K562 (cell line): ENCODE measurements around the gene LRRC7. TPM values are rescaled to one million over a fixed set of nuclear protein-coding genes. Genes with fewer than 3 reads are reported as not detected.

Experiments used
- ATAC-seq: fragments of 200-7000 bp; cut with Tn5 transposase; 3 replicates; pipeline ENCODE4 v1.9.1; 2020; ENCODE audit warnings: moderate library complexity
- BruUV-seq: library from RNA; stranded (reverse); fragments of 400-500 nt; replicated peaks from 2 replicates; lab custom pipeline; 2021; lab: Mats Ljungman, UMichigan
- CTCF ChIA-PET: fragments of 300-600 bp; formaldehyde crosslinking; extraction: SDS; loops from one replicate; lab custom pipeline; 2021; ENCODE audit warnings: low intra/inter-chr PET ratio; lab: Yijun Ruan, JAX
- POLR2A ChIA-PET: fragments of 300-600, 350-650 bp; sonication (Branson Sonifier 250); formaldehyde crosslinking; extraction: SDS; loops from one replicate; lab custom pipeline; 2021; ENCODE audit warnings: antibody characterized with exemption, inconsistent platforms; lab: Yijun Ruan, JAX
- DNase-seq, 4 experiments: peaks; one replicate each; pipeline versions ENCODE4 v3.0.0 to v3.0.0-alpha.2; 2011 to 2018; ENCODE audit warnings: low spot score in 3 of 4, mixed read lengths in 3 of 4; ENCODE audit errors: extremely low read depth in 1 of 4
- FAIRE-seq: peaks from 2 replicates; lab custom pipeline; 2011; peaks lifted over from hg19 to GRCh38; lab: Jason Lieb, UNC
- H2AFZ ChIP-seq: 2 replicates; pipeline ENCODE4 v1.6.0; 2011; ENCODE audit warnings: low read depth, low read length, control low read depth, inconsistent platforms
- H3K27ac ChIP-seq: fragments of 200-600 bp; 3 replicates; pipeline ENCODE4 v1.8.0; 2011; ENCODE audit warnings: low read depth, mild to moderate bottlenecking, control low read depth, inconsistent platforms, low read length, moderate library complexity, mixed read lengths; ENCODE audit errors: extremely low read depth
- H3K27me3 ChIP-seq, 2 experiments: fragments of 300-600 bp in 1 of 2; 2 replicates in 1 of 2; 3 replicates in 1 of 2; pipeline versions ENCODE4 v1.6.0 to v1.8.0; 2011; ENCODE audit warnings: inconsistent platforms in 2 of 2, low read length in 2 of 2, mild to moderate bottlenecking in 1 of 2, mixed read lengths in 1 of 2, moderate library complexity in 1 of 2; ENCODE audit not compliant: control insufficient read depth in 2 of 2, insufficient read depth in 2 of 2
- H3K36me3 ChIP-seq: fragments of 300-600 bp; 3 replicates; pipeline ENCODE4 v1.8.0; 2011; ENCODE audit warnings: mild to moderate bottlenecking, low read length, inconsistent platforms; ENCODE audit not compliant: control insufficient read depth, insufficient read depth
- H3K4me1 ChIP-seq, 2 experiments: fragments of 200-600 bp in 1 of 2; replicated peaks in 1 of 2; 2 replicates in 1 of 2; 3 replicates in 1 of 2; pipeline versions ENCODE4 v1.5.1 to v1.8.0; 2011; ENCODE audit warnings: inconsistent platforms in 2 of 2, low read length in 2 of 2, mild to moderate bottlenecking in 1 of 2, mixed read lengths in 1 of 2, moderate library complexity in 1 of 2; ENCODE audit not compliant: control insufficient read depth in 2 of 2, insufficient read depth in 2 of 2
- H3K4me2 ChIP-seq: 2 replicates; pipeline ENCODE4 v1.6.1; 2011; ENCODE audit warnings: low read length, control low read depth, inconsistent platforms, mixed read lengths; ENCODE audit not compliant: insufficient read depth
- H3K4me3 ChIP-seq: fragments of 200-600 bp; sonication (generic), shearing (Covaris generic); 2 replicates; pipeline ENCODE4 v1.5.1; 2016; ENCODE audit warnings: control low read depth, inconsistent platforms
- H3K79me2 ChIP-seq: fragments of 200-600 bp; 3 replicates; pipeline ENCODE4 v1.8.0; 2011; ENCODE audit warnings: low read length, inconsistent platforms; ENCODE audit not compliant: control insufficient read depth, insufficient read depth
- H3K9ac ChIP-seq, 2 experiments: 2 replicates each; pipeline versions ENCODE4 v1.6.0 to v1.6.1; 2011; ENCODE audit warnings: low read depth in 2 of 2, low read length in 2 of 2, control low read depth in 1 of 2, inconsistent platforms in 1 of 2, mild to moderate bottlenecking in 1 of 2, mixed read lengths in 1 of 2; ENCODE audit not compliant: insufficient read depth in 1 of 2
- H3K9me1 ChIP-seq: one replicate; pipeline ENCODE4 v1.6.0; 2011; ENCODE audit warnings: inconsistent platforms, mild to moderate bottlenecking, low read length, moderate library complexity; ENCODE audit not compliant: control insufficient read depth, insufficient read depth
- H3K9me3 ChIP-seq: replicated peaks from 2 replicates; pipeline ENCODE4 v1.5.1; 2011; ENCODE audit warnings: low read depth, low read length, inconsistent platforms; ENCODE audit not compliant: control insufficient read depth, insufficient read depth
- H4K20me1 ChIP-seq: replicated peaks from 2 replicates; pipeline ENCODE4 v1.6.1; 2011; ENCODE audit warnings: low read length, inconsistent platforms, mixed read lengths; ENCODE audit not compliant: control insufficient read depth, insufficient read depth
- GTF3C2 ChIP-seq: IDR thresholded peaks from 3 replicates; pipeline ENCODE4 v1.6.1; 2011; ENCODE audit warnings: borderline replicate concordance, mild to moderate bottlenecking, moderate library complexity; ENCODE audit not compliant: insufficient read length; ENCODE audit errors: extremely low read depth
- IFI16 ChIP-seq: fragments of 250-450 bp; sonication (Bioruptor Pico); IDR thresholded peaks from 2 replicates; pipeline ENCODE4 v2.1.2; 2022; ENCODE audit warnings: mild to moderate bottlenecking, inconsistent platforms
- ILF3 ChIP-seq: fragments of 450-650 bp; IDR thresholded peaks from 2 replicates; pipeline ENCODE4 v1.6.1; 2018; ENCODE audit warnings: antibody characterized with exemption, mild to moderate bottlenecking, moderate library complexity, borderline replicate concordance
- JUND ChIP-seq, 2 experiments: IDR thresholded peaks; 2 replicates in 1 of 2; 3 replicates in 1 of 2; pipeline ENCODE4 v1.6.1; 2011; ENCODE audit warnings: borderline replicate concordance in 2 of 2, low read depth in 2 of 2, low read length in 2 of 2, improper control_type of control experiment in 1 of 2, missing biosample characterization in 1 of 2, missing genetic modification characterization in 1 of 2, missing genetic modification reagents in 1 of 2
- MCM5 ChIP-seq: fragments of 450-650 bp; IDR thresholded peaks from 2 replicates; pipeline ENCODE4 v1.6.1; 2016; ENCODE audit warnings: low read depth
- MTA1 ChIP-seq: fragments of 450-650 bp; IDR thresholded peaks from 2 replicates; pipeline ENCODE4 v1.6.1; 2017; ENCODE audit warnings: borderline replicate concordance
- MTA2 ChIP-seq: fragments of 450-650 bp; IDR thresholded peaks from 2 replicates; pipeline ENCODE4 v1.6.1; 2016; ENCODE audit warnings: low read depth
- POLR3G ChIP-seq: IDR thresholded peaks from 2 replicates; pipeline ENCODE4 v1.6.1; 2011; ENCODE audit not compliant: insufficient read length, insufficient replicate concordance; ENCODE audit errors: extremely low read depth
- SMAD1 ChIP-seq: fragments of 150-350 bp; IDR thresholded peaks from 2 replicates; pipeline ENCODE4 v1.6.1; 2014; ENCODE audit warnings: low read length, low read depth; ENCODE audit not compliant: partially characterized antibody
- ZFP91 ChIP-seq: sonication (generic); formaldehyde crosslinking; IDR thresholded peaks from 2 replicates; pipeline ENCODE4 v1.8.0; 2022; ENCODE audit warnings: mild to moderate bottlenecking, missing genetic modification reagents
- ZKSCAN3 ChIP-seq: fragments of 250-450 bp; sonication (Bioruptor Pico); IDR thresholded peaks from 2 replicates; pipeline ENCODE4 v1.4.0; 2020
- ZNF197 ChIP-seq: fragments of 200-800 bp; sonication (Bioruptor generic); IDR thresholded peaks from 2 replicates; pipeline ENCODE4 v1.6.1; 2016; ENCODE audit warnings: low read depth, missing genetic modification characterization, missing compliant biosample characterization
- ZNF354B ChIP-seq: fragments of 250-450 bp; sonication (Bioruptor Pico); IDR thresholded peaks from 2 replicates; pipeline ENCODE4 v1.4.0; 2020
- ZNF586 ChIP-seq: fragments of 450-650 bp; formaldehyde crosslinking; conservative IDR thresholded peaks from 2 replicates; pipeline ENCODE4 v1.4.0; 2020; ENCODE audit warnings: mild to moderate bottlenecking, moderate library complexity
- whole genome bisulfite sequencing: fragments of 100-300 bp; shearing (Covaris generic); methylation state at CpG from one replicate; pipeline ENCODE4 v1.1.6; 2016; ENCODE audit warnings: low coverage, mixed read lengths; ENCODE audit not compliant: insufficient coverage; ENCODE audit errors: missing lambda C conversion rate; 5-methylcytosine and 5-hydroxymethylcytosine counted together
- in situ Hi-C: fragments of 300-500 bp; cut with MboI; formaldehyde crosslinking; loops from 4 replicates; pipeline ENCODE4 v1.15.0; 2018; ENCODE audit warnings: inconsistent platforms, mixed read lengths
- intact Hi-C: fragments of 100-400 bp; cut with micrococcal nuclease; formaldehyde crosslinking; loops from 2 replicates; pipeline ENCODE4 v1.14.2; 2022
- polyA plus RNA-seq, 8 experiments: library from polyadenylated mRNA; depleted of rRNA in 4 of 8; stranded (reverse) in 5 of 8; unstranded in 3 of 8; fragments of >200 nt; fragmentation: Nextera tagmentation in 2 of 8; fragmentation: Illumina TruSeq in 1 of 8; extraction: Ambion mirVana in 2 of 8; extraction: Trizol in 1 of 8; gene quantifications; 2 replicates each; pipeline versions ENCODE4 v1.2.1 to v1.2.3, GENCODE V29; 2011 to 2014; ENCODE audit warnings: inconsistent platforms in 1 of 8, missing spikeins in 1 of 8
- total RNA-seq, 7 experiments: library from RNA; depleted of rRNA in 6 of 7; stranded (reverse); fragments of >200 nt in 6 of 7; fragmentation: Illumina TruSeq in 2 of 7; extraction: Trizol in 2 of 7; gene quantifications; 2 replicates each; pipeline versions ENCODE4 v1.2.1 to v1.2.3, GENCODE V29; 2011 to 2021; ENCODE audit warnings: low replicate concordance in 1 of 7
- TF ChIP-seq, protein P1 (sequence below), 3 experiments: IDR thresholded peaks in 2 of 3; conservative IDR thresholded peaks in 1 of 3; 2 replicates each; pipeline ENCODE4 v1.5.1; 2011 to 2012; ENCODE audit warnings: low read length in 3 of 3, mild to moderate bottlenecking in 3 of 3, control low read depth in 2 of 3, improper control_type of control experiment in 1 of 3, inconsistent platforms in 1 of 3, low read depth in 1 of 3, mixed read lengths in 1 of 3, moderate library complexity in 1 of 3; ENCODE audit not compliant: insufficient read depth in 2 of 3

The LRRC7 gene
- total and polyA plus RNA-seq, 9 of the 15 experiments (the other 6 are each of a cell fraction or from before 2014, with no cell fraction given), result 0.09 to 0.94 (median 0.49) TPM

DNA sequence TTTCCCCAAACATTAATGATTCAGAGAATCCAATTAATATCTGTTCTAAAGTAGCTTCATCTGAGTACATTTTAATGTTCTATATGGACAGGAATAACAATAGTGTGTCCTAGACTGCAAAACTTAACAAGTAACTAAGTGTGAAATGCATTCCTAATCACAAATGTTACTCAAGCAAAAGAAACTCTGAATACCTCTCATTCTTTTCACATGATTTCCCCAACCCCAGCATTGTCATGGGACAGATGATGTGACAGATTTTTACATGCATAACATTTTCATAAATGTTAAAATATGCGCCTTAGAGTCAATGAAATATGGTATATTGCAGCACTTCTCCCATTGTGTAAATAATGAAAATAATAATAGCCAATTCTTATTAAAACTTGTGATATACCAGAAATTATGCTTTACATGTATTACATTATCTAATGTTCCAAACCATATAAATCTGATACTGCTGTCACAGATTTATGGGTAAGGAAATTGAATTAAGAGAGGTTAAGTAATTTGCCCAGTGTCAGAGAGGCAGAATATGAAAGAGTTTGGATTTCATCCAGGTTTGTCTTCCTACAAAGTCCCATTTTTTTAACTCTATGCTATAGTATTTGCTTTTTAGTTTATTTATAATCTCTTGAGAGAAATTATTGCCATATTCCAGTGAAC, 269.4 kb downstream of the LRRC7 start:
- Histone ChIP-seq H3K9me1 (no peaks in the 10 kb centered on the region), H3K27ac (no peak overlapping the region), H3K9ac (no peak overlapping the region), H3K4me2 (no peak overlapping the region), H3K79me2 (no peaks in the 10 kb centered on the region), H3K4me3 (no peak overlapping the region), H2AFZ (no peak overlapping the region), H3K36me3 (no peaks in the 10 kb centered on the region), H3K9me3 (no peaks in the 10 kb centered on the region), H3K27me3 (no peaks in the 10 kb centered on the region), H3K4me1 (no peaks in the 10 kb centered on the region), H4K20me1 (no peaks in the 10 kb centered on the region)
- TF ChIP-seq ZNF197 (CRISPR knock-in tag) (no peak), ZKSCAN3 (CRISPR knock-in tag) (no peak), POLR3G (no peak), MCM5 (no peak), IFI16 (CRISPR knock-in tag) (no peak), JUND (IDR thresholded peaks at IDR 0.05; ENCODE audit: borderline replicate concordance, low read depth, low read length) (no peak), JUND (tag; IDR thresholded peaks at IDR 0.05; ENCODE audit: borderline replicate concordance, low read depth, low read length) (no peak), SMAD1 (no peak), ILF3 (no peak), ZNF586 (CRISPR knock-in tag) (no peak), MTA2 (no peak), ZNF354B (no peak), ZFP91 (CRISPR knock-in tag) (no peak), GTF3C2 (no peak), MTA1 (no peak)
- TF ChIP-seq, protein P1, sequence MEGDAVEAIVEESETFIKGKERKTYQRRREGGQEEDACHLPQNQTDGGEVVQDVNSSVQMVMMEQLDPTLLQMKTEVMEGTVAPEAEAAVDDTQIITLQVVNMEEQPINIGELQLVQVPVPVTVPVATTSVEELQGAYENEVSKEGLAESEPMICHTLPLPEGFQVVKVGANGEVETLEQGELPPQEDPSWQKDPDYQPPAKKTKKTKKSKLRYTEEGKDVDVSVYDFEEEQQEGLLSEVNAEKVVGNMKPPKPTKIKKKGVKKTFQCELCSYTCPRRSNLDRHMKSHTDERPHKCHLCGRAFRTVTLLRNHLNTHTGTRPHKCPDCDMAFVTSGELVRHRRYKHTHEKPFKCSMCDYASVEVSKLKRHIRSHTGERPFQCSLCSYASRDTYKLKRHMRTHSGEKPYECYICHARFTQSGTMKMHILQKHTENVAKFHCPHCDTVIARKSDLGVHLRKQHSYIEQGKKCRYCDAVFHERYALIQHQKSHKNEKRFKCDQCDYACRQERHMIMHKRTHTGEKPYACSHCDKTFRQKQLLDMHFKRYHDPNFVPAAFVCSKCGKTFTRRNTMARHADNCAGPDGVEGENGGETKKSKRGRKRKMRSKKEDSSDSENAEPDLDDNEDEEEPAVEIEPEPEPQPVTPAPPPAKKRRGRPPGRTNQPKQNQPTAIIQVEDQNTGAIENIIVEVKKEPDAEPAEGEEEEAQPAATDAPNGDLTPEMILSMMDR (IDR thresholded peaks at IDR 0.05 in 2 of 3, conservative IDR thresholded peaks at IDR 0.05 in 1 of 3; ENCODE audit: insufficient read depth in 2 of 3, low read depth in 1 of 3, low read length in 3 of 3), result no peak
- ATAC-seq, result no peak
- intact Hi-C loops, result no loop called here
- ChIA-PET CTCF (no interaction called here), POLR2A (no interaction called here)
- no peak for FAIRE-seq
- in situ Hi-C loops, result no loop called here
- DNase-seq, result no peak
- no TSS peak for BruUV-seq
- WGBS, result 5% methylated on average over 1 of the region's 1 CpG
